ENCODE data around the gene FAM110D. TPM values are rescaled to one million over a fixed set of nuclear protein-coding genes. Genes with fewer than 3 reads are reported as not detected.

FAM110D gene
- total and polyA plus RNA-seq, 2 donors (not counting 3 experiments of a cell fraction or from before 2014, with no cell fraction given): 2.6 to 5.1 TPM

GRCh38 chr1:26148887-26149286, 10.0 kb upstream of the FAM110D start:
- H3K9me1 ChIP-seq (replicated peaks; ENCODE audit: control insufficient read depth, extremely low read depth, insufficient read depth, low read length): no peaks in the 10 kb centered on the region
- H3K27me3 ChIP-seq (ENCODE audit: control insufficient read depth in 2 of 2, insufficient read depth in 2 of 2, low read length in 2 of 2): no peaks in the 10 kb centered on the region
- no peak overlapping the region for H3K4me3 ChIP-seq (replicated peaks in 1 of 3; ENCODE audit: insufficient read depth in 1 of 3, low read depth in 1 of 3, low read length in 3 of 3)
- H3K27ac ChIP-seq (ENCODE audit: insufficient read depth, low read depth, low read length): no peak overlapping the region
- H3K4me2 ChIP-seq (ENCODE audit: insufficient read depth, low read length): no peak overlapping the region
- ChIA-PET POLR2A (no interaction called here), CTCF (interaction anchor here (1.2 kb wide), 1 partner anchor 44 kb away, joined by 4 read pairs; no protein-coding TSS in a partner anchor)
- H3K36me3 ChIP-seq (ENCODE audit: control insufficient read depth in 2 of 2, extremely low read depth in 1 of 2, insufficient read depth in 2 of 2, low read length in 2 of 2): no peaks in the 10 kb centered on the region
- H3K9me3 ChIP-seq (replicated peaks; ENCODE audit: control insufficient read depth, insufficient read depth, low read length): no peaks in the 10 kb centered on the region
- TF ChIP-seq, protein P1, sequence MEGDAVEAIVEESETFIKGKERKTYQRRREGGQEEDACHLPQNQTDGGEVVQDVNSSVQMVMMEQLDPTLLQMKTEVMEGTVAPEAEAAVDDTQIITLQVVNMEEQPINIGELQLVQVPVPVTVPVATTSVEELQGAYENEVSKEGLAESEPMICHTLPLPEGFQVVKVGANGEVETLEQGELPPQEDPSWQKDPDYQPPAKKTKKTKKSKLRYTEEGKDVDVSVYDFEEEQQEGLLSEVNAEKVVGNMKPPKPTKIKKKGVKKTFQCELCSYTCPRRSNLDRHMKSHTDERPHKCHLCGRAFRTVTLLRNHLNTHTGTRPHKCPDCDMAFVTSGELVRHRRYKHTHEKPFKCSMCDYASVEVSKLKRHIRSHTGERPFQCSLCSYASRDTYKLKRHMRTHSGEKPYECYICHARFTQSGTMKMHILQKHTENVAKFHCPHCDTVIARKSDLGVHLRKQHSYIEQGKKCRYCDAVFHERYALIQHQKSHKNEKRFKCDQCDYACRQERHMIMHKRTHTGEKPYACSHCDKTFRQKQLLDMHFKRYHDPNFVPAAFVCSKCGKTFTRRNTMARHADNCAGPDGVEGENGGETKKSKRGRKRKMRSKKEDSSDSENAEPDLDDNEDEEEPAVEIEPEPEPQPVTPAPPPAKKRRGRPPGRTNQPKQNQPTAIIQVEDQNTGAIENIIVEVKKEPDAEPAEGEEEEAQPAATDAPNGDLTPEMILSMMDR (IDR thresholded peaks at IDR 0.05; ENCODE audit: extremely low read depth in 1 of 2, insufficient read depth in 1 of 2, low read depth in 1 of 2, low read length in 2 of 2): no peak
- no peak for TF ChIP-seq JUN (IDR thresholded peaks at IDR 0.05; ENCODE audit: borderline replicate concordance, insufficient read depth, insufficient read length, low read depth)
- TF ChIP-seq EZH2 (IDR thresholded peaks at IDR 0.05; ENCODE audit: borderline replicate concordance, low read depth, low read length, severe bottlenecking): no peak
- TF ChIP-seq, protein P2, sequence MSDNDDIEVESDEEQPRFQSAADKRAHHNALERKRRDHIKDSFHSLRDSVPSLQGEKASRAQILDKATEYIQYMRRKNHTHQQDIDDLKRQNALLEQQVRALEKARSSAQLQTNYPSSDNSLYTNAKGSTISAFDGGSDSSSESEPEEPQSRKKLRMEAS (IDR thresholded peaks at IDR 0.05; ENCODE audit: insufficient read depth, insufficient read length): no peak
- TF ChIP-seq FOS (IDR thresholded peaks at IDR 0.05; ENCODE audit: borderline replicate concordance, insufficient read depth, low read length): no peak
- TF ChIP-seq MYC (IDR thresholded peaks at IDR 0.05; ENCODE audit: low read depth, low read length): no peak
- no peak for TF ChIP-seq POLR2AphosphoS5 (IDR thresholded peaks at IDR 0.05; ENCODE audit: insufficient read depth, low read depth, low read length)
- no peak for TF ChIP-seq GATA2 (IDR thresholded peaks at IDR 0.05; ENCODE audit: insufficient read depth, insufficient read length, low read depth, low read length)
- no peak for TF ChIP-seq POLR2A (IDR thresholded peaks at IDR 0.05; ENCODE audit: low read depth, low read length)
- no peak overlapping the region for H3K9ac ChIP-seq (replicated peaks; ENCODE audit: extremely low read depth, insufficient read depth, low read length)
- H4K20me1 ChIP-seq (replicated peaks; ENCODE audit: control insufficient read depth, extremely low read depth, insufficient read depth, low read length): no peaks in the 10 kb centered on the region
- dilution Hi-C loops (cut with MboI; ENCODE audit: extremely low pct_ligation_motif_present, low sequenced_read_pairs): no loop called here
- no peak for FAIRE-seq
- no peaks in the 10 kb centered on the region for H3K4me1 ChIP-seq (ENCODE audit: control insufficient read depth, extremely low read depth, insufficient read depth, low read length)
- DNase-seq (ENCODE audit: low read depth, low spot score): no peak
- BruUV-seq (replicated peaks): no TSS peak
- H3K79me2 ChIP-seq (ENCODE audit: control insufficient read depth, insufficient read depth, low read length): no peaks in the 10 kb centered on the region
- intact Hi-C loops (cut with micrococcal nuclease): no loop called here
- H2AFZ ChIP-seq (ENCODE audit: low read depth, low read length): no peak overlapping the region

Measured in endothelial cell of umbilical vein (primary cell).